Activated CD8-positive, alpha-beta memory T cell treated with anti-CD3 and anti-CD28 coated beads for 36 hours (primary cell): ENCODE data around the gene BTK. TPM values are rescaled to one million over a fixed set of nuclear protein-coding genes. Genes with fewer than 3 reads are reported as not detected.
"Not testable (repeated sequence)": the region's sequence is repeated elsewhere in the genome, so short reads cannot be mapped to it uniquely, and the experiment has no call there.

Experiments
- CTCF ChIA-PET: fragments of 350-600 bp; sonication (Branson Sonifier 250); formaldehyde crosslinking; loops from one replicate; lab custom pipeline; 2021; ENCODE audit warnings: antibody characterized with exemption; lab: Charles Lee
- POLR2A ChIA-PET: fragments of 350-600 bp; sonication (Branson Sonifier 250); formaldehyde crosslinking; loops from one replicate; lab custom pipeline; 2021; ENCODE audit warnings: antibody characterized with exemption; lab: Charles Lee
- total RNA-seq, 2 experiments: library from RNA; stranded (reverse); gene quantifications; one replicate each; pipeline ENCODE4 v1.2.3, GENCODE V29; 2021

The BTK gene
- total RNA-seq, 2 experiments from 2014 or later, result 0.74 to 0.80 TPM

DNA sequence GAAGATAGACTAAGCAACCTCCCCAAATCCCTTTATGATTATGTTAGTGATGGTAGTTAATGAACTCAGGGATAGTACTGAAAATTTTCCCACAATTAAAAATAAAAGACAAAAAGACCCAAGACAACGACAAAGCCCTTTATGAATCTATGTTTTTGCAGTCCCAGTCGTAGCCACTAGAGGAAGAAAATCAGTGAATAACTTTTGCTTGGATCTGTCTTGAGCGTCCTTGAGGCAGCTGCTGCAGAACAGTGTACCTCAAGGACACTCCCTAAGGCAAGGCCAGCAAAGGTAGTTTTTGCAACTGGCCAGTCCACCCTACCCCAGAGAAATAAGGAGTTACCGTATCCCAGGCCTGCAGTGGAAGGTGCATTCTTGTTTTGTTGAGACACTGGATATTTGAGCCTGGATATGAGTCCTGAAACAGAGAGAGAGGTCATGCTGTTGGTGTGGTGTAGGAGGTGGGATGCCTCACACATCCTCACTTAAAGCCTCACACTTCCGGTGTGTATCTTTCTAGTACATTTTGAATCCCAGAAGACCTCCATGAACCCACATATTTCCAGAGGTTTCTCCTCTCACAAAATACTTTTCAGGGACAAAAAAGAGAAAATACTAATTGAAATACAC lies 28.7 kb downstream of the BTK start:
- ChIA-PET POLR2A (no interaction called here), CTCF (no interaction called here)

DNA sequence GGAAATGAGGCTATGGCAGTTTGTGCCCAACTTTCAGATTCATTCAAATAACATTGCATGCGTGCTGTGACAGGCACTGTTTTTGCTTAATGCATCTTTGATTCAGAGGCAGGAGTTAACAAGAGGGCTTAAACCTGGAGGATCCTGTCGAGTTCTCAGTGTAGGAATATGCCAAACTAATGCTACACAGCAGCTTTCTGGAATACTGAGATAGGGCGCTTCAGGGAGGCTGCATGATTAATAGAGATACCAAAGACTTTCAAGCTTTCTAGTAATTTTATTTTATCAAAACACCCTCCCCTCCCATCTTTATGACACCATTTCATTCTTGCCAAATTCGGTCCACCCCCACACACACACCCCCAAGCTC lies 36.8 kb downstream of the BTK start:
- CTCF ChIA-PET, result interaction anchor here (3.4 kb wide), 1 partner anchor 41 kb away, joined by 11 read pairs; the partner anchor contains the start of gene RPL36A
- POLR2A ChIA-PET, result interaction anchor here (0.5 to 2.0 kb wide), 2 partner anchors 41 to 65 kb away, joined by 3 to 14 read pairs; partner anchors contain the start of gene RPL36A

DNA sequence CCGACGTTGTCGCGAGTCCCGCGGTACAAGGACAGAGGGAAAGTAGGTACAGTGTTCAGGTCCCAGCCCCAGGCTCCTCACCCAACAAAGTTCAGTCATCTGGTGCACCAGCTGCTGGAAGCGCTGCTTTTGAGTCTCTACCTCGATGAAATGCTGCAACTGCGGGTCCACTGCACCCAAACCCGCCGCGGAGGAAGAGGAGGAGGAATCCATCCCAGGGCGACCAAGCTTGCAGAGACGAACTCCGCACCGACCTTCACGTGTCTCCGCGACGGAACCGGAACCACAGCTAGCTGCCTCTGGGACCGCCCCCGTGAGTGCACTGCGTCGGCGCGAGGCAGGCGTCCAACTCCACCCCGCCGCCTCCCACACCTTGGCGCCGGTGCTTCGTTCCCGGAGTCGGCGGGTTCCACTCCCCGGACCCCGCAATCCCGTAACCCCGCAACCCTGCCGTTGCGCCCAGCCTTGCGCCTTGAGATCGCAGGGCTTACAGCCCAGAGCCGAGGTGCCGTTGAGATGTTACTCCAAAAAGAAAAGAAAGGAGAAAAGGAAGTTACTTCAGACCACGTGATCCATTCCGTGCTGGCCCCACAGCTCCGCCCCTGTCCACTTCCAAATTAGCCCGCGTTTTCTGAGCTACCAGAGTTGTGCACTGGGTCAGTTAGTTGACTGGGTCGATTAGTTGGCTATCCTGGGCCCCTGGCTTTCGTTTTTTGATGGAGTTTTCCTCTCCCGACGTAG lies 37.4 kb downstream of the BTK start, which contains the start of gene TIMM8A:
Gene TIMM8A, minus strand, starts transcription at position 291 of the 741 bp plus-strand sequence. Its CDS starts 78 bp downstream, at position 213.
- POLR2A ChIA-PET, result interaction anchor here (0.5 to 2.0 kb wide), 3 partner anchors 42 to 584 kb away, joined by 3 to 14 read pairs (median 3); partner anchors contain the start of genes RPL36A and ZMAT1

DNA sequence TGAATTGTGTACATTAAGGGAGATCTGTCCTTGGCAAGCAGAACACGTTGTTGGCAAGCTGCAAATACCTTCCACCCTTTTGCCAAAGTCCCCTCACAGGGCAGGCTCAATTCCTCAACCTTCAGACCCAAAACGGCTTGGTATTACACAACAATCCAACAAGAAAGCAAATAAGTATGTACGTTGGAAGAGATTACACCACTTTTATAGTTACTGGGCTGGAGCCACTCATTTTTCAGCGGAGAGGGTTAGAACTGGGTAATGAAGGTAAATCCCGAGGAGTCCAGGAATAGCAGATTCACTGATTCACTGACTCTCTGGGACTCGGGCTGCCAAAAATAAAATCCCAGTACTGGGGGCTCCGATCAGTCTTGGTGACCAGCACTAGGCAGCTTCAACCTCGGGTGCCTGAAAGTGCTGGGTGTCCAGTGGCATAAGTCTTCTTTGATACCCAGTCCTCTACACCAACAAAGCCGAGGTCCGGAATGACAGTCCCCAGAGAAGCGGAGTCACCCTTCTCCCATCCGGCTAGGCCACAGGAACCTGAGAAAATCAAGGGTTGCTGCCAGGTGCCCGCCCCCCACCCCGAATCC lies 38.0 kb downstream of the BTK start:
- CTCF ChIA-PET, result interaction anchor here (3.4 kb wide), 1 partner anchor 43 kb away, joined by 11 read pairs; the partner anchor contains the start of gene RPL36A
- POLR2A ChIA-PET, result interaction anchor here (0.6 to 2.0 kb wide), 4 partner anchors 43 to 584 kb away, joined by 3 to 14 read pairs (median 3); partner anchors contain the start of genes GLA, RPL36A and ZMAT1

More for the DNA sequence above, 37.4 kb downstream of the BTK start, which contains the start of gene TIMM8A:
- CTCF ChIA-PET, result interaction anchor here (3.4 kb wide), 1 partner anchor 42 kb away, joined by 11 read pairs; the partner anchor contains the start of gene RPL36A

DNA sequence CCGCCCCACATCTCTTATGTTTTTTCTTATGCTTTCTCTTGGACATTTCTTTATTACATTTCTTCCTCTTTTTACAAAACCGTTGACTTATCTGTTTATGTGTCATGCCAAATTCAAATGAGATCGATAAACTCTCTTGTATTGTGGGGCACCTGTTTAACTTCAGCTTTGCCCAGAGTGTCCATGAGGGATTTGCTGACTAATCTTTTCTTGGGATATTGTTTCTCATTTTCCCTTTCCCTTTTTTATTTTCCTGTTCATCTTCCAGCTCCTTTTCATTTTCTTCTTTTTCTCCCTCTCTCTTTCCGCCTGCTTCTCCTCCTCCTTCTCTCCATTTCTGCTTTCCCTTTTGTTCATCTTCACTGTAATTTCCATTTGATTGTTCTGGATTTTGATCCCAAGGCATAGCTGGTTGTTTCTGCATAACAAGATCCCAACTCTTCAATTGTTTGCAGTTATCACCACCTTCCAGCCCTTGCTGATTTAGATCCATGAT lies 48.2 kb downstream of the BTK start:
- ChIA-PET CTCF (no interaction called here), POLR2A (no interaction called here)

DNA sequence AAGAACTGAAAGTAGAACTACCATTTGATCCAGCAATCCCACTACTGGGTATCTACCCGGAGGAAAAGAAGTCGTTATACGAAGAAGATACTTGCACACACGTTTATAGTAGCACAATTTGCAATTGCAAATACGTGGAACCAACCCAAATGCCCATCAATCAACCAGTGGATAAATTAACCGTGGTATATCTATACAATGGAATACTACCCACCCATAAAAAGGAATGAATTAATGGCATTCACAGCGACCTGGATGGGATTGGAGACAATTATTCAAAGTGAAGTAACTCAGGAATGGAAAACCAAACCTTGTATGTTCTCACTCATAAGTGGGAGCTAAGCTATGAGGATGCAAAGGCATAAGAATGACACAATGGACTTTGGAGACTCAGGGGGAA lies 51.7 kb downstream of the BTK start:
- POLR2A ChIA-PET, CTCF ChIA-PET: not testable (repeated sequence)

DNA sequence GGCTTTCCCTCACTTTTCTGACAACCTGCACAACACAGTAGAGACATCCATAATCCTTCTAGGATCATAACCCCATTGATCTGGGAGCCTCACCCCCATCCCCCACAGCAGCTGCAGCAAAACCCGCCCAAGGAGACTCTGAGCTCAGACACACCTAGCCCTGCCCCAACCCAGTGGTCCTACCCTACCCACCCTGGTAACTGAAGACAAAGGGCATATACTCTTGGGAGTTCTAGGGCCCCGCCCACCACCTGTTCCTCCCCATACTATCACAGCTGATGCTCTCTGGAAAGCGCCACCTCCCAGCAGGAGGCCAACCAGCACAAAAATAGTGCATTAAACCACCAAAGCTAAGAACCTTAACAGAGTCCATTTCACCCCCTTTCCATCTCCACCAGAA lies 59.4 kb downstream of the BTK start:
- CTCF ChIA-PET, POLR2A ChIA-PET: not testable (repeated sequence)

DNA sequence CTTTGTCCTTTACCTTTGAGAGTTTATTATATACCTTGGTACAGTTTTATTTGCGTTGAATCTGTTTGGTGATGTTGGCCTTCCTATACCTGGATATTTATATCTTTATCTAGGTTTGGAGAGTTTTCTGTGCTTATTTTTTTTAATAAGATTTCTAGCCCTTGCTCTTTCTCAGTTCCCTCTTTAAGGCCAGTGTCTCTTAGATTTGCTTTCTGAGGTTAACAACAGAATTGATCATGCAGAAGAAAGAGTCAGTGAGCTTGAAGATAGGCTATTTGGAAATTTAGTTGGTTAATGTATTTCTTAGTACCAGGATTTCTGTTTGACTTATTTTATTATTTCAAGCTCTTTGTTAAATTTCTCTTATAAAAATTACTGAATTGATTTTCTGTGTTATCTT lies 82.2 kb downstream of the BTK start:
- ChIA-PET POLR2A (interaction anchor here (0.6 kb wide), 1 partner anchor 126 kb away, joined by 3 read pairs; no protein-coding TSS in a partner anchor), CTCF (no interaction called here)

Other genes starting within 250 kb of the BTK start
- gene DRP2, start 166.4 kb downstream of the BTK start, total RNA-seq, result under 1 TPM; 0.17 to 0.34 TPM
- gene TAF7L, start 94.9 kb downstream of the BTK start, total RNA-seq, result under 1 TPM in 1 of 2 experiments, not detected in 1; 0.08 TPM
- 10 to 100 TPM; 42.8 to 44.4 TPM for gene TIMM8A, start 37.4 kb downstream of the BTK start, total RNA-seq
- 100 to 1,000 TPM; 326 to 390 TPM for gene RPL36A, start 4.8 kb upstream of the BTK start, total RNA-seq
- 10 to 100 TPM; 52.3 to 58.2 TPM for gene GLA, start 21.7 kb upstream of the BTK start, total RNA-seq
- 10 to 100 TPM; 19.2 to 20.3 TPM for gene HNRNPH2, start 22.0 kb upstream of the BTK start, total RNA-seq
- 1 to 10 TPM; 4.6 to 4.7 TPM for gene ARMCX4, start 99.3 kb upstream of the BTK start, total RNA-seq
- 1 to 10 TPM; 2.5 to 2.8 TPM for gene ARMCX1, start 164.4 kb upstream of the BTK start, total RNA-seq
- gene ARMCX6, start 231.8 kb upstream of the BTK start, total RNA-seq, result 10 to 100 TPM; 60.6 to 61.7 TPM
- gene ARMCX3, start 237.0 kb upstream of the BTK start, total RNA-seq, result 10 to 100 TPM; 47.5 to 52.0 TPM